ENCODE data around the gene PIGO. TPM values are rescaled to one million over a fixed set of nuclear protein-coding genes. Genes with fewer than 3 reads are reported as not detected.
A peak's percentile ranks its signal among the peaks of the same experiment; 100 is the strongest.

PIGO gene
- total and polyA plus RNA-seq, 2 experiments from 2014 or later, result 11.2 to 18.9 TPM

DNA sequence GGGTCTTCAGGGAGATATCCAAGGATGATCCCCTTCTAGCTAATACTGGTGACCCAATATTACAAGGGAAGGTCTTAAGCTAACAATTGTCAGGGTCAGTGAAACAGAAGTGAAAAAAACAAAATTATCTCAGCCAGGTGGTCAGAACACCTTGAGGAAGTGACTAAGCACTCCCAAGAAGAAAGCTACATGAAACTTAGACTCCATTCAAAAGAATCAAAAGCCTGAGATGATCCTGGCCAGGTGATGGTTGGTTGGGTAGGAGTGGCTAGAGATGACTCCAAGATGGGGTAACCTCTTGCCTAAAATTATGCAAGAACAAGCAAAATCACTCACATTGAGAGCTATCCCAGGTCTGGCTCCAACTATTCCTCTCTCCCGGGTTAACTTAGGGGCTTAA, 29.3 kb downstream of the PIGO start:
- no peak for ATAC-seq
- Mint-ChIP-seq H3K27me3 (ENCODE audit: insufficient read depth, low read depth, poor library complexity) (peaks cover 9% of the 10 kb centered on the region), H3K36me3 (ENCODE audit: low read depth) (peaks cover 90% of the 10 kb centered on the region), H3K27ac (peak overlapping the region; percentile 50), H3K4me3 (no peak overlapping the region), H3K9me3 (0 out of 3 replicates have a peak, but pooled peaks cover 2% of the 10 kb centered on the region), H3K4me1 (peaks cover 22% of the 10 kb centered on the region)
- no peak for DNase-seq (ENCODE audit: low spot score)
- no peak overlapping the region for H3K4me2 ChIP-seq
- H3K4me1 ChIP-seq (ENCODE audit: insufficient read depth), result peaks cover 15% of the 10 kb centered on the region
- peaks cover 60% of the 10 kb centered on the region for H4K20me1 ChIP-seq (replicated peaks; ENCODE audit: insufficient read depth)
- H3K9me2 ChIP-seq (ENCODE audit: insufficient read depth), result no peaks in the 10 kb centered on the region
- H3K79me2 ChIP-seq (replicated peaks; ENCODE audit: insufficient read depth), result peaks cover 73% of the 10 kb centered on the region
- peaks cover 21% of the 10 kb centered on the region for H3F3A ChIP-seq (replicated peaks; ENCODE audit: low read depth)
- no peak overlapping the region for H3K4me3 ChIP-seq
- H3K27ac ChIP-seq (ENCODE audit: low read depth), result no peak overlapping the region
- no peaks in the 10 kb centered on the region for H3K27me3 ChIP-seq (ENCODE audit: insufficient read depth)
- peaks cover 66% of the 10 kb centered on the region for H3K36me3 ChIP-seq (ENCODE audit: insufficient read depth)
- TF ChIP-seq STAT1 (IDR thresholded peaks at IDR 0.05; ENCODE audit: unreplicated experiment), result no peak
- no peak for TF ChIP-seq POLR2AphosphoS5 (IDR thresholded peaks at IDR 0.05; ENCODE audit: low read depth)
- TF ChIP-seq ZNF331 (CRISPR knock-in tag; IDR thresholded peaks at IDR 0.05; ENCODE audit: low read depth), result no peak
- TF ChIP-seq, protein P1, sequence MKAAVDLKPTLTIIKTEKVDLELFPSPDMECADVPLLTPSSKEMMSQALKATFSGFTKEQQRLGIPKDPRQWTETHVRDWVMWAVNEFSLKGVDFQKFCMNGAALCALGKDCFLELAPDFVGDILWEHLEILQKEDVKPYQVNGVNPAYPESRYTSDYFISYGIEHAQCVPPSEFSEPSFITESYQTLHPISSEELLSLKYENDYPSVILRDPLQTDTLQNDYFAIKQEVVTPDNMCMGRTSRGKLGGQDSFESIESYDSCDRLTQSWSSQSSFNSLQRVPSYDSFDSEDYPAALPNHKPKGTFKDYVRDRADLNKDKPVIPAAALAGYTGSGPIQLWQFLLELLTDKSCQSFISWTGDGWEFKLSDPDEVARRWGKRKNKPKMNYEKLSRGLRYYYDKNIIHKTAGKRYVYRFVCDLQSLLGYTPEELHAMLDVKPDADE (IDR thresholded peaks at IDR 0.05), result no peak
- no peak for TF ChIP-seq CREB1 (CRISPR knock-in tag; IDR thresholded peaks at IDR 0.05; ENCODE audit: low read depth)
- TF ChIP-seq EZH2 (IDR thresholded peaks at IDR 0.05; ENCODE audit: low read depth, unreplicated experiment), result no peak
- no peak for TF ChIP-seq ZNF114 (CRISPR knock-in tag; IDR thresholded peaks at IDR 0.05)
- no peak for TF ChIP-seq CTCF (conservative IDR thresholded peaks at IDR 0.05; ENCODE audit: low read depth in 2 of 2)
- no peak for TF ChIP-seq NANOG (IDR thresholded peaks at IDR 0.05; ENCODE audit: borderline replicate concordance)
- TF ChIP-seq JUNB (IDR thresholded peaks at IDR 0.05; ENCODE audit: unreplicated experiment), result no peak
- TF ChIP-seq EZH2phosphoT487 (IDR thresholded peaks at IDR 0.05; ENCODE audit: unreplicated experiment), result no peak
- TF ChIP-seq ZNF462 (CRISPR knock-in tag; IDR thresholded peaks at IDR 0.05), result no peak
- TF ChIP-seq, protein P2, sequence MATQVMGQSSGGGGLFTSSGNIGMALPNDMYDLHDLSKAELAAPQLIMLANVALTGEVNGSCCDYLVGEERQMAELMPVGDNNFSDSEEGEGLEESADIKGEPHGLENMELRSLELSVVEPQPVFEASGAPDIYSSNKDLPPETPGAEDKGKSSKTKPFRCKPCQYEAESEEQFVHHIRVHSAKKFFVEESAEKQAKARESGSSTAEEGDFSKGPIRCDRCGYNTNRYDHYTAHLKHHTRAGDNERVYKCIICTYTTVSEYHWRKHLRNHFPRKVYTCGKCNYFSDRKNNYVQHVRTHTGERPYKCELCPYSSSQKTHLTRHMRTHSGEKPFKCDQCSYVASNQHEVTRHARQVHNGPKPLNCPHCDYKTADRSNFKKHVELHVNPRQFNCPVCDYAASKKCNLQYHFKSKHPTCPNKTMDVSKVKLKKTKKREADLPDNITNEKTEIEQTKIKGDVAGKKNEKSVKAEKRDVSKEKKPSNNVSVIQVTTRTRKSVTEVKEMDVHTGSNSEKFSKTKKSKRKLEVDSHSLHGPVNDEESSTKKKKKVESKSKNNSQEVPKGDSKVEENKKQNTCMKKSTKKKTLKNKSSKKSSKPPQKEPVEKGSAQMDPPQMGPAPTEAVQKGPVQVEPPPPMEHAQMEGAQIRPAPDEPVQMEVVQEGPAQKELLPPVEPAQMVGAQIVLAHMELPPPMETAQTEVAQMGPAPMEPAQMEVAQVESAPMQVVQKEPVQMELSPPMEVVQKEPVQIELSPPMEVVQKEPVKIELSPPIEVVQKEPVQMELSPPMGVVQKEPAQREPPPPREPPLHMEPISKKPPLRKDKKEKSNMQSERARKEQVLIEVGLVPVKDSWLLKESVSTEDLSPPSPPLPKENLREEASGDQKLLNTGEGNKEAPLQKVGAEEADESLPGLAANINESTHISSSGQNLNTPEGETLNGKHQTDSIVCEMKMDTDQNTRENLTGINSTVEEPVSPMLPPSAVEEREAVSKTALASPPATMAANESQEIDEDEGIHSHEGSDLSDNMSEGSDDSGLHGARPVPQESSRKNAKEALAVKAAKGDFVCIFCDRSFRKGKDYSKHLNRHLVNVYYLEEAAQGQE (IDR thresholded peaks at IDR 0.05; ENCODE audit: unreplicated experiment), result no peak
- no peak overlapping the region for H2AFZ ChIP-seq

Data from GM23338 (cell line).